SK-N-SH (cell line): ENCODE results near the gene DIAPH1.

Source experiments
- CTCF ChIP-seq: fragments of 200-600 bp; sonication (generic); IDR thresholded peaks from 2 replicates; pipeline ENCODE4 v1.6.1; 2017; ENCODE audit warnings: antibody characterized with exemption, mild to moderate bottlenecking, moderate library complexity
- EP300 ChIP-seq, 2 experiments: IDR thresholded peaks; 2 replicates each; pipeline versions ENCODE4 v1.4.0 to v1.6.1; 2012; ENCODE audit warnings: borderline replicate concordance in 1 of 2, low read depth in 1 of 2, low read length in 1 of 2
- EZH2phosphoT487 ChIP-seq: fragments of 200-600 bp; sonication (generic); IDR thresholded peaks from 2 replicates; pipeline ENCODE4 v1.6.1; 2017; ENCODE audit warnings: low read depth, mixed run types, mild to moderate bottlenecking, antibody characterized with exemption, moderate library complexity, borderline replicate concordance
- MAX ChIP-seq: IDR thresholded peaks from 2 replicates; pipeline ENCODE4 v1.4.0; 2012; ENCODE audit warnings: low read depth
- PBX3 ChIP-seq: IDR thresholded peaks from 2 replicates; pipeline ENCODE4; 2012
- RAD21 ChIP-seq: IDR thresholded peaks from 2 replicates; pipeline ENCODE4 v1.6.1; 2012; ENCODE audit warnings: mild to moderate bottlenecking, low read length
- REST ChIP-seq: IDR thresholded peaks from 2 replicates; pipeline ENCODE4 v1.6.1; 2012; ENCODE audit warnings: mild to moderate bottlenecking, low read depth, low read length, moderate library complexity

- TF ChIP-seq EZH2phosphoT487: no peak
- no peak for TF ChIP-seq REST
- no peak for TF ChIP-seq CTCF
- no peak for TF ChIP-seq PBX3
- no peak for TF ChIP-seq MAX
- TF ChIP-seq EP300 (IDR thresholded peaks at IDR 0.05; ENCODE audit: borderline replicate concordance in 1 of 2, low read depth in 1 of 2, low read length in 1 of 2): no peak
- no peak for TF ChIP-seq RAD21
Observed at GRCh38 chr5:141662028-141662427, 43.2 kb upstream of the DIAPH1 start.
